ENCODE data around the gene SLX4IP.

The SLX4IP gene

DNA sequence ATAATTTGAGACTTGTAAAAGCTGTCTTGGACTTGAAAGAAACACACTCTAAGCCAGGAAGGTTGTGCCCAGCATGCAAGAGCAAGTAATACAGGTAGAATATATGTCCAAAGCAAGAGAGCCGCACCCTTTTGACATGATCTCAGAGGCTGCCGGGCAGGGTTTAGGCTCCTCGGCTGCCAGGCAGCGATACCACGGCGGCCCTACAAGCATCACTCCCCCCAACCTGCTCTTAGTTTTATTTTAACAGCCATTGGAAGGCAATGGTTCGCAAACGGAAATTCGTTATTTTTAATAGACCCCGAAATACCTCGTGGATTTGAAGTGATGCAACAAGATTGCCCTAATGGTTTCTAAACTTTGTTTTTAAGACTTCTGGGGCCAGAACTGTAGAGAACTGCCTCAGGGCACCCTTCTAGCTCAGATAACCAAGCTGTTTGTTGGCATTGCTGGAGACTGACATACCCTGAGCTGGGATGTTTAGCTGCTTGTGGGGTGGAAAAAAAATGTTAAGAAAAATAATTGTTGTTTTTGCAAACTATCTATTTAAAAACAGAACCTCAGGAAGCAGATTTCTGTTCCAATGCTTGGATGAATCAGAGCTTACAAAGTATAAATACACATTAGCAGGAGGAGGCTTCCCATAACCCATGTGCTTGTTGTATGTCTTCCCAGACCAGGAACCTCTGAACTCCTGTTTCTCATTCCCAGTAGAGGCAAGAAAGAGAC is 199.7 kb downstream of the SLX4IP start:
- Histone ChIP-seq H3K27ac (no peak overlapping the region), H3K36me3 (no peaks in the 10 kb centered on the region), H3K27me3 (ENCODE audit: insufficient read depth, low read depth, severe bottlenecking) (no peaks in the 10 kb centered on the region), H3K9me3 (ENCODE audit: severe bottlenecking) (no peaks in the 10 kb centered on the region), H3K4me3 (ENCODE audit: low read depth, low read length) (no peak overlapping the region)
- DNase-seq: no peak
- TF ChIP-seq CTCF (IDR thresholded peaks at IDR 0.05; ENCODE audit: low read depth, low read length): no peak

DNA sequence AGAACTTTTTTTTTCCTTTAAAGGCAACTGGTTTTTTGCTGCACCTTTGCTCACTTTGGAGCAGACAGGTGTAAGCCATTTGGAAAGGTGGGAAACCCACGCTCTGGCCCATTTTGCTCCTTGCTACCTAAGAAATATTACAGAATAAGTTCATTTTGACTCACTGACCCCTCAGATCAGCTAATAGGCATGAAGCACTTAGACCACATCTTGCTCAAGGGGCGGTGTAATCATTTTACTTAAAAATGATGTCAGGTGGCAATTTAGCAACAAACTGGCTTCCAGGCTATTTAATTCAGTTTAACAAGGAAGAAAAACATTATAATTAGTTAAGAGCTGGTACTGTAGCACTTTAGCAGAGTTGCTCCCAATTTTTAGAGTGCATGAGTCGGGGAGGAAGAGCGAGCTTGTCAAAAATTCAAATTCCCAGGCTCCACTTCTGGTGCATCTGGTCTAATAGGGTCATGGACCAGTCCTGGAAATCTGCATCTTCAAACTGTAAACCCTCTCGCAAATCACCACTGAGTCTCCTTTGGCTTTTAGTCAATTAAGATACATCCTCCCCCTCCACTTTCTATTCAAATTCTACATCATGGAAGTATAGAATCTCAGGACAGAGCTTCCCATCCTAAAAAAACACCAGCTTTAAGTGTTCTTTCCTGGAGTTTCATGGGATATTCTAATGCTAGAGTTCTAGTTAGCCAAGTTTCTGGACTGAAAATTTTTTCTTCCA is 200.5 kb downstream of the SLX4IP start:
- H3K27ac ChIP-seq: no peak overlapping the region
- no peaks in the 10 kb centered on the region for H3K27me3 ChIP-seq (ENCODE audit: insufficient read depth, low read depth, severe bottlenecking)
- H3K4me3 ChIP-seq (ENCODE audit: low read depth, low read length): no peak overlapping the region
- H3K36me3 ChIP-seq: no peaks in the 10 kb centered on the region
- no peak for DNase-seq
- H3K9me3 ChIP-seq (ENCODE audit: severe bottlenecking): no peaks in the 10 kb centered on the region
- TF ChIP-seq CTCF (IDR thresholded peaks at IDR 0.05; ENCODE audit: low read depth, low read length): no peak

GRCh38 chr20:10636326-10636818 is 201.3 kb downstream of the SLX4IP start:
- Histone ChIP-seq H3K27ac (no peak overlapping the region), H3K36me3 (no peaks in the 10 kb centered on the region), H3K4me3 (ENCODE audit: low read depth, low read length) (no peak overlapping the region), H3K27me3 (ENCODE audit: insufficient read depth, low read depth, severe bottlenecking) (no peaks in the 10 kb centered on the region), H3K9me3 (ENCODE audit: severe bottlenecking) (no peaks in the 10 kb centered on the region)
- DNase-seq: no peak
- no peak for TF ChIP-seq CTCF (IDR thresholded peaks at IDR 0.05; ENCODE audit: low read depth, low read length)

- TF ChIP-seq CTCF (IDR thresholded peaks at IDR 0.05; ENCODE audit: low read depth, low read length): no peak
- no peaks in the 10 kb centered on the region for H3K27me3 ChIP-seq (ENCODE audit: insufficient read depth, low read depth, severe bottlenecking)
- H3K4me3 ChIP-seq (ENCODE audit: low read depth, low read length): no peak overlapping the region
- no peak for DNase-seq
- H3K36me3 ChIP-seq: peaks cover 3% of the 10 kb centered on the region; the same call in 1 of the 2 replicates
- no peak overlapping the region for H3K27ac ChIP-seq
- no peaks in the 10 kb centered on the region for H3K9me3 ChIP-seq (ENCODE audit: severe bottlenecking)
Observed at GRCh38 chr20:10637031-10637559, 202.0 kb downstream of the SLX4IP start.

- Histone ChIP-seq H3K27me3 (ENCODE audit: insufficient read depth, low read depth, severe bottlenecking) (no peaks in the 10 kb centered on the region), H3K27ac (no peak overlapping the region), H3K4me3 (ENCODE audit: low read depth, low read length) (no peak overlapping the region), H3K9me3 (ENCODE audit: severe bottlenecking) (no peaks in the 10 kb centered on the region), H3K36me3 (peaks cover 3% of the 10 kb centered on the region; the same call in 1 of the 2 replicates)
- no peak for DNase-seq
- no peak for TF ChIP-seq CTCF (IDR thresholded peaks at IDR 0.05; ENCODE audit: low read depth, low read length)
Observed at GRCh38 chr20:10637563-10637962, 202.5 kb downstream of the SLX4IP start.

Measured in WERI-Rb-1 (cell line).